WTC11 (cell line): ENCODE results near the gene CERS2.
A peak's percentile ranks its signal among the peaks of the same experiment; 100 is the strongest.

ENCODE experiments used
- HMGA2 ChIP-seq: fragments of 250-450 bp; sonication (Bioruptor Pico); IDR thresholded peaks from 2 replicates; pipeline ENCODE4 v1.4.0; 2021; ENCODE audit warnings: mild to moderate bottlenecking, moderate library complexity
- TF ChIP-seq, protein P1 (sequence below): fragments of 200-600 bp; IDR thresholded peaks from 2 replicates; pipeline ENCODE4 v1.8.0; 2022; ENCODE audit warnings: antibody characterized with exemption

DNA sequence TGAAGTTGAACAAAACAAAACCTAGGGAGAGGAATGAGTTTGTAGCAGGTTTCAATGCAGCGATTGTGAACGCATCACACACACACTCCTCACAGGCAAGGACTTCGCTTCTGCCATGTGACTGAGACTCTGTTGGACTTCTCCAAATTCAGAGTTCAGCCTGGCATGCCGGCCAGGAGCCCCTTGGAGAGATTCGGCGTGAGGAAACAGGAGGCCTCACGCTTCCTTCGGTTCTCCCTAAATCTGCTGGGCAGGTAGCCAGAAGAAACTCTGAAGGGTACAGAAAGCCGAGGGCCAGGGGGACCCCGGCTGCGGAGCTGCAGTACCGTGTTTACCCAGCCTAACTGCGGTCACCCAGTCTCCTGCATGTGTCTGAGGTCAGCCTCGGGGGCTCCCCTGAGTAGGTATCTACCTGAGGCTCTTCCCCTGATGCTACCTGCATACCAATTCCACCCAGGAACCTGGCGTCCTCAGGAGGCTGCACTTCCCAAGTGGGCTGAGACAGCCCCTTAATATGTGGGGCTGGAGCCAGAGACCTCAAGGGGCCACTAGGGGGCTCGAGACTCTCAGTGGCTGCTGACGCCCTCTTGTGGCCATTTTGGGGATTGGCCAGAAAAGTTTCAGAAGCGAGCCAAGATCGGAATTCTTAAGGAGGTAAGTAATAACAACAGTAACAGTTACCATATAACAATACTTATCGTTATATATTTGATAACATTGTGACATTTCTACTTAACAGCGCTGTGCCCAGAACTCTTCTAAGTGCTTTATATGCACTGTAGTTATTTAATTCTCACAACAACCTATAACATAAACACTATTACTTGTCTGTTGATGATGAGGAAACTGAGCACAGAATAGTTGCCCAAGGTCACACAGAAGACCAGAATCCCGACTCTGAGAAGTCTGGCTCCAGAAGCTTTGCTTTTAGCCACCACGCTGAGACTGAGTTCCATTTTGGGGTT, 4.7 kb upstream of the CERS2 start:
- TF ChIP-seq, protein P1, sequence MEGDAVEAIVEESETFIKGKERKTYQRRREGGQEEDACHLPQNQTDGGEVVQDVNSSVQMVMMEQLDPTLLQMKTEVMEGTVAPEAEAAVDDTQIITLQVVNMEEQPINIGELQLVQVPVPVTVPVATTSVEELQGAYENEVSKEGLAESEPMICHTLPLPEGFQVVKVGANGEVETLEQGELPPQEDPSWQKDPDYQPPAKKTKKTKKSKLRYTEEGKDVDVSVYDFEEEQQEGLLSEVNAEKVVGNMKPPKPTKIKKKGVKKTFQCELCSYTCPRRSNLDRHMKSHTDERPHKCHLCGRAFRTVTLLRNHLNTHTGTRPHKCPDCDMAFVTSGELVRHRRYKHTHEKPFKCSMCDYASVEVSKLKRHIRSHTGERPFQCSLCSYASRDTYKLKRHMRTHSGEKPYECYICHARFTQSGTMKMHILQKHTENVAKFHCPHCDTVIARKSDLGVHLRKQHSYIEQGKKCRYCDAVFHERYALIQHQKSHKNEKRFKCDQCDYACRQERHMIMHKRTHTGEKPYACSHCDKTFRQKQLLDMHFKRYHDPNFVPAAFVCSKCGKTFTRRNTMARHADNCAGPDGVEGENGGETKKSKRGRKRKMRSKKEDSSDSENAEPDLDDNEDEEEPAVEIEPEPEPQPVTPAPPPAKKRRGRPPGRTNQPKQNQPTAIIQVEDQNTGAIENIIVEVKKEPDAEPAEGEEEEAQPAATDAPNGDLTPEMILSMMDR, result peak; percentile 100
- TF ChIP-seq HMGA2 (CRISPR knock-in tag), result no peak
